ENCODE data around the gene PDE10A.

Gene PDE10A

GRCh38 chr6:165653607-165654006 is 9.4 kb downstream of the PDE10A start:
- TF ChIP-seq TAF1 (IDR thresholded peaks at IDR 0.05; ENCODE audit: borderline replicate concordance, insufficient read depth, low read length) (no peak), REST (IDR thresholded peaks at IDR 0.05; ENCODE audit: insufficient read depth in 1 of 2, low read depth in 2 of 2, low read length in 2 of 2) (no peak), POLR2AphosphoS5 (IDR thresholded peaks at IDR 0.05; ENCODE audit: low read depth, low read length) (no peak), FOXP2 (optimal IDR thresholded peaks at IDR 0.05; ENCODE audit: borderline replicate concordance, extremely low read depth, extremely low read length, insufficient read depth) (no peak), SIN3A (IDR thresholded peaks at IDR 0.05; ENCODE audit: borderline replicate concordance, insufficient read depth, low read length) (no peak)

GRCh38 chr6:165653196-165653595 is 9.8 kb downstream of the PDE10A start:
- TF ChIP-seq POLR2AphosphoS5 (IDR thresholded peaks at IDR 0.05; ENCODE audit: low read depth, low read length), result no peak
- TF ChIP-seq REST (IDR thresholded peaks at IDR 0.05; ENCODE audit: insufficient read depth in 1 of 2, low read depth in 2 of 2, low read length in 2 of 2), result no peak
- TF ChIP-seq SIN3A (IDR thresholded peaks at IDR 0.05; ENCODE audit: borderline replicate concordance, insufficient read depth, low read length), result no peak
- no peak for TF ChIP-seq TAF1 (IDR thresholded peaks at IDR 0.05; ENCODE audit: borderline replicate concordance, insufficient read depth, low read length)
- TF ChIP-seq FOXP2 (optimal IDR thresholded peaks at IDR 0.05; ENCODE audit: borderline replicate concordance, extremely low read depth, extremely low read length, insufficient read depth), result no peak

- TF ChIP-seq SIN3A (IDR thresholded peaks at IDR 0.05; ENCODE audit: borderline replicate concordance, insufficient read depth, low read length) (no peak), TAF1 (IDR thresholded peaks at IDR 0.05; ENCODE audit: borderline replicate concordance, insufficient read depth, low read length) (no peak), FOXP2 (optimal IDR thresholded peaks at IDR 0.05; ENCODE audit: borderline replicate concordance, extremely low read depth, extremely low read length, insufficient read depth) (no peak), POLR2AphosphoS5 (IDR thresholded peaks at IDR 0.05; ENCODE audit: low read depth, low read length) (no peak), REST (IDR thresholded peaks at IDR 0.05; ENCODE audit: insufficient read depth in 1 of 2, low read depth in 2 of 2, low read length in 2 of 2) (no peak)
Observed at GRCh38 chr6:165652766-165653165, 10.3 kb downstream of the PDE10A start.

- TF ChIP-seq SIN3A (IDR thresholded peaks at IDR 0.05; ENCODE audit: borderline replicate concordance, insufficient read depth, low read length) (no peak), POLR2AphosphoS5 (IDR thresholded peaks at IDR 0.05; ENCODE audit: low read depth, low read length) (no peak), FOXP2 (optimal IDR thresholded peaks at IDR 0.05; ENCODE audit: borderline replicate concordance, extremely low read depth, extremely low read length, insufficient read depth) (no peak), TAF1 (IDR thresholded peaks at IDR 0.05; ENCODE audit: borderline replicate concordance, insufficient read depth, low read length) (no peak), REST (IDR thresholded peaks at IDR 0.05; ENCODE audit: insufficient read depth in 1 of 2, low read depth in 2 of 2, low read length in 2 of 2) (no peak)
Observed at GRCh38 chr6:165649166-165650137, 13.6 kb downstream of the PDE10A start.

Measured in PFSK-1 (cell line).